NT2/D1 (cell line): ENCODE results near the gene CLASP2.

ENCODE experiments used
- SUZ12 ChIP-seq: IDR thresholded peaks from 2 replicates; pipeline ENCODE4 v1.6.1; 2011; ENCODE audit not compliant: insufficient read length, insufficient read depth; ENCODE audit errors: extremely low read depth
- ZNF274 ChIP-seq: IDR thresholded peaks from 2 replicates; pipeline ENCODE4 v1.6.1; 2011; ENCODE audit warnings: mild to moderate bottlenecking, low read depth, low read length

GRCh38 chr3:33496449-33496848 lies 221.6 kb downstream of the CLASP2 start:
- no peak for TF ChIP-seq SUZ12
- no peak for TF ChIP-seq ZNF274
